Kidney epithelial cell (primary cell): ENCODE data around the gene ADAMTS9. TPM values are rescaled to one million over a fixed set of nuclear protein-coding genes. Genes with fewer than 3 reads are reported as not detected.

Experiments
- DNase-seq: peaks from one replicate; pipeline ENCODE4 v3.0.0-alpha.2; 2010; ENCODE audit warnings: low read depth
- H3K27me3 ChIP-seq: 2 replicates; pipeline ENCODE4 v1.6.0; 2011; ENCODE audit warnings: low read length; ENCODE audit not compliant: control insufficient read depth, insufficient read depth
- H3K36me3 ChIP-seq: 2 replicates; pipeline ENCODE4 v1.5.1; 2011; ENCODE audit warnings: low read length; ENCODE audit not compliant: control insufficient read depth, insufficient read depth
- H3K4me3 ChIP-seq: 2 replicates; pipeline ENCODE4 v1.5.1; 2011; ENCODE audit warnings: low read depth, mild to moderate bottlenecking, control low read depth, low read length
- total RNA-seq: library from RNA; depleted of rRNA; stranded (reverse); fragments of >200 nt; gene quantifications from 2 replicates; pipeline ENCODE4 v1.2.3, GENCODE V29; 2015
- TF ChIP-seq, protein P1 (sequence below): IDR thresholded peaks from 2 replicates; pipeline ENCODE4 v1.5.1; 2011; ENCODE audit warnings: mild to moderate bottlenecking, moderate library complexity, low read length, control low read depth, inconsistent platforms; ENCODE audit not compliant: insufficient read depth, poor library complexity, severe bottlenecking

Gene ADAMTS9
- total RNA-seq, 1 donor from 2014 or later: 211 TPM

DNA sequence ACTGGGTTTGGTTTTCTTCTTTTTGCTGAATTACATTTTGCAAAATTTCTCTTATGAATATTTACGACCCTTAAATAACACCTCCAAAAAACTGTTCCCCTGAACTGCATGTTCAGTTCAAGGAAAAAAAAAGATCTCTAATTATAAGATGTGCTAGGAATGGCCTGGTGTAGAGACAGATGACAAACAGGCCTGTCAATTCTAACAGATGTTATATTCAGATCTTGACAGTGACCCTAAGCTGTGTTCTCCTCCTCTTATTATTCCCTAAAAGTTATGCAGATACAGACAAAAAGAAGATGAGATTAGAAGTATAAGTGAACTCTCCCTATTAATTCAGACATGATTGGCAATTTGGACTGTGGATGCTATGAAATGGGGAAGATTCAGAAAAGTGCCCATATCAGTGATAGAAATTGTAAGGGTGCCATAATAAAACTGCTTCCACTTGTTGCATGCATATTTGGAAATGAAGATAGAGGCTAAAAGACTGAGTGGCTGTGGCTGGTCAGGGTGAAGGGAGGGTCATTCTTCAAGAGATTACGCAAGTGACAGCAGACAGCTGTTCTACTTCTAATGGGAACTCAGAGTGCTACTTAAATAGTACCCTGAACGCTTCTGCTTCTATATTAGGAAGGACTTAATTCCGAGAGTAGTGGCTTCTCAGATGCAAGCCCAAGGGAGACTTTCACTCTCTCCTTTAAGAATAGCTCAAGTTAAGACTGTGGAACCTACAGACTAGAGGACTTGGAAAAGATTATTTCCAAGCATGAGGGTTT is 75.5 kb downstream of the ADAMTS9 start:
- no peak for DNase-seq
- TF ChIP-seq, protein P1, sequence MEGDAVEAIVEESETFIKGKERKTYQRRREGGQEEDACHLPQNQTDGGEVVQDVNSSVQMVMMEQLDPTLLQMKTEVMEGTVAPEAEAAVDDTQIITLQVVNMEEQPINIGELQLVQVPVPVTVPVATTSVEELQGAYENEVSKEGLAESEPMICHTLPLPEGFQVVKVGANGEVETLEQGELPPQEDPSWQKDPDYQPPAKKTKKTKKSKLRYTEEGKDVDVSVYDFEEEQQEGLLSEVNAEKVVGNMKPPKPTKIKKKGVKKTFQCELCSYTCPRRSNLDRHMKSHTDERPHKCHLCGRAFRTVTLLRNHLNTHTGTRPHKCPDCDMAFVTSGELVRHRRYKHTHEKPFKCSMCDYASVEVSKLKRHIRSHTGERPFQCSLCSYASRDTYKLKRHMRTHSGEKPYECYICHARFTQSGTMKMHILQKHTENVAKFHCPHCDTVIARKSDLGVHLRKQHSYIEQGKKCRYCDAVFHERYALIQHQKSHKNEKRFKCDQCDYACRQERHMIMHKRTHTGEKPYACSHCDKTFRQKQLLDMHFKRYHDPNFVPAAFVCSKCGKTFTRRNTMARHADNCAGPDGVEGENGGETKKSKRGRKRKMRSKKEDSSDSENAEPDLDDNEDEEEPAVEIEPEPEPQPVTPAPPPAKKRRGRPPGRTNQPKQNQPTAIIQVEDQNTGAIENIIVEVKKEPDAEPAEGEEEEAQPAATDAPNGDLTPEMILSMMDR: no peak
- no peaks in the 10 kb centered on the region for H3K27me3 ChIP-seq

DNA sequence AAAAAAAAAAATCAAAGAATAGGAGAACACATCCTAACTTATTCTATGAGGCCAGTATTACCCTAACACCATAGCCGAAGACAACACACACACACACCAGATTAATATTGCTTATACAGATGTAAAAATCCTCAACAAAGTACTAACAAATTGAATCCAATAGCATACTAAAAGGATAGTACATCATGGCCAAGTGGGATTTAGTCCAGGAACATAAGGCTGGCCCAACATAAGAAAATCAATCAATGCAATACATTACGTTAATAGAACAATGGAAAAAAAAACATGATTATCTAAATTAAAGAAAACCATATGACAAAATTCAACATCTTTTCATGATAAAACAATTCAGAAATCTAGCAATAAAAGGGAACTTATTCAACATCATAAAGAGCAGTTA is 79.1 kb downstream of the ADAMTS9 start:
- Histone ChIP-seq H3K4me3 (no peak overlapping the region), H3K36me3 (no peaks in the 10 kb centered on the region), H3K27me3 (no peaks in the 10 kb centered on the region)
- TF ChIP-seq, protein P1: no peak
- DNase-seq: no peak

More for the DNA sequence above, 75.5 kb downstream of the ADAMTS9 start:
- no peak overlapping the region for H3K4me3 ChIP-seq
- H3K36me3 ChIP-seq: peaks cover 2% of the 10 kb centered on the region

DNA sequence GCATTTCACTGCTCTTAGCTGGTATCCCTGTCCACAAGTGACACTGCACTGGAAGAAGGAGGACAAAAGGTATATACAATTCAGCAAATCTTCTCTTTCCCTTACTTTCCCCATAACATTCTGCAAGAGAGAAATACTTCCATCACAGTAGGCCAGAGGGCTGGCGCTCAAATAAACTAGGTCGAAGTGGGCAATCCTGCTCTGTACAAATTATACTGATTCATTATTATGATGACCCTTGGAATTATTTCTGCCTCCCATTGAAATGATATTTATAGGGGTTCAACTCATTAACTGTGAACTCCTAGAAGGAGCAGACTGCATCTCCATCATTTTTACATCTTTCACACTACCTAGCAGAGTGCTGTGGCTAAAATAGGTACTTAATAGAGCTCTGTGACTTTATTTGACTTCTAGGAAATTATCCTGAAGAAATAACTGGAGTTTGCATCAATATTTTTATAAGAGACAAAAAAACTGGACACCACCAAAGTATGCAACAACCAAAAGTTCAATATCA is 80.7 kb downstream of the ADAMTS9 start:
- no peak for DNase-seq
- no peak overlapping the region for H3K4me3 ChIP-seq
- H3K36me3 ChIP-seq: no peaks in the 10 kb centered on the region
- TF ChIP-seq, protein P1: no peak
- H3K27me3 ChIP-seq: no peaks in the 10 kb centered on the region

DNA sequence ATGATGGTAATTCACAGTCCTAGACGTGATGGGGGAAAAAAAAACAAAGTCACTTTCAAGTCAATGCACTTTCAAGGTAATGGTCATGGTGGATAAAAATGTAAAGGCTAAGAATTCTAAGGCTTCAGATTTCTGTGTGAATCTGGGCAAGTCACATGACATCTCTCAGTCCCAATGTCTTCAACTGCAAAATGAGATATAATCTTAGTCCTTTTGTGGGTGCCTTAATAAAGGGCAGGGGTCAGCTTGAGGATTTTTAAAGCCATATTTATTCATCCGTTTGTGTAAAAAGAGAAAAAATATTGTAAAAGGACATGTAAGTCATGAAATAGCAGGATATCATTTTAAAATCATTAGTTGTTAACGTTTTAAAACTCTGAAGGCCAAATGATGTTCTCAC is 83.5 kb downstream of the ADAMTS9 start:
- Histone ChIP-seq H3K36me3 (no peaks in the 10 kb centered on the region), H3K4me3 (no peak overlapping the region), H3K27me3 (no peaks in the 10 kb centered on the region)
- TF ChIP-seq, protein P1: no peak
- no peak for DNase-seq

DNA sequence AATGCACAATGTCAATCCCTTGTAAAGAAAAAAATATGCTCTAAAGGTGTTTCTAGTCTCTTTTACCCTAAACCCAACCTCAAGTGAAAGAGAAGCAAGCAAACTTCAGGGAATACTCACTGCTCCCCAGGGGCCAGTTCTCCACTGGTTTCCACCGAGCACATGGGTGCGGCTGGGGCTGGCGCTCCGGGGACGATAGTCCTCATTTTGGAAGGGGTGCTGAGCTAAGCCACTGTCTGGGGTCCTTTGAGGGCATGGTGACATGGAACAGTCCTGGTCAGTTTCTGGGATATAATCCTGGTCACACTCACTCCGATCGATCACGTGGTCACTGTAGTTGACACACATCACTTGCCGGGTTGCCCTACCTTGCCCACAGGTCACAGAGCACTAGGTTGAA is 86.0 kb downstream of the ADAMTS9 start:
- H3K27me3 ChIP-seq: no peaks in the 10 kb centered on the region
- TF ChIP-seq, protein P1: no peak
- H3K4me3 ChIP-seq: no peak overlapping the region
- no peaks in the 10 kb centered on the region for H3K36me3 ChIP-seq
- no peak for DNase-seq
